ENCODE results near the gene SLC26A8.

DNA sequence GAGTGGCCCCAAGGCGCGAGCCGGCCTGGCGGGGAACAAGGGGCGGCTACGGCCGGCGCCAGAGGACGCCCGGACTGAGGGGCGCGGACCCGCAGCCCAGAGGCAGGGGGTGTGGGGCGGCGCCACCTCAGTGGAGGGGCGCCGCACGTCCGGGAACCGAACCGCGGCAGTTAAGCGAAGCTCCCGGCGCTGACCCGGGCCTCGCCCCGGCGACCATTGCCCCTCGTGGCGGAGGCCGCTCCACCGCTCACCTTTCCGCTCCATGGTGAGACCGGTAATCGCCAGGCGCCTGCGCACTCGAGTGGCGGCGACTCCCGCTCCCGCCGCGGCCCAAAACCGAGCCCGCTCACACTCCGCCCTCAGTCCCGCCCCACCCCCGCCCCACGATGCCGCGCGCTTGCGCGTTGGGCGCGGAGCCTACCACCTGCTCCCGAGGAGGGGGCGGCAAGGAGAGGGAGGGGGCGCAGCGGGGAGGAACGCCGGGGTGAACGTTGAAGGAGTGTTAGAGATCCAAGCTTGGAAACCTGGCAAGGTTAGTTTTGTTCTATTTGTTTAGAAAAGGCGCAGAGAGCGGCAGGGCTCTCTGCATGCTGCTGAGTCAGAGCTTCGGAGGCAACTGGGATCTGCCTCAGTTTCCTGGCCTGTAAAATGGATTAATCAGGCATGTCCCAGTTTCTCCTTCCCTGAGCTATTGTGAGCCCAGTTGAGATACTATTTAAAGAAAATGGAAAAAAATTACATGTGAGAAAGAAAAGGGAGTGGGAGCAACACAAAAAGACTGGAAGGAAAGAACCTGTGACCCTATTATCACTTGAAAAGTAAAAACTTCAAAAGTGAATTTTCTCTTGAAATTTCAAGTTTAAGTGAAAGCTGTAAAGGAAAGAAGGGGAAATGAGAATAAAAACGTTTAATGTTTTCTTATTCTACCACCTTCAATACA, 103.4 kb downstream of the SLC26A8 start, which contains the start of gene SRPK1:
- TF ChIP-seq, protein P1, sequence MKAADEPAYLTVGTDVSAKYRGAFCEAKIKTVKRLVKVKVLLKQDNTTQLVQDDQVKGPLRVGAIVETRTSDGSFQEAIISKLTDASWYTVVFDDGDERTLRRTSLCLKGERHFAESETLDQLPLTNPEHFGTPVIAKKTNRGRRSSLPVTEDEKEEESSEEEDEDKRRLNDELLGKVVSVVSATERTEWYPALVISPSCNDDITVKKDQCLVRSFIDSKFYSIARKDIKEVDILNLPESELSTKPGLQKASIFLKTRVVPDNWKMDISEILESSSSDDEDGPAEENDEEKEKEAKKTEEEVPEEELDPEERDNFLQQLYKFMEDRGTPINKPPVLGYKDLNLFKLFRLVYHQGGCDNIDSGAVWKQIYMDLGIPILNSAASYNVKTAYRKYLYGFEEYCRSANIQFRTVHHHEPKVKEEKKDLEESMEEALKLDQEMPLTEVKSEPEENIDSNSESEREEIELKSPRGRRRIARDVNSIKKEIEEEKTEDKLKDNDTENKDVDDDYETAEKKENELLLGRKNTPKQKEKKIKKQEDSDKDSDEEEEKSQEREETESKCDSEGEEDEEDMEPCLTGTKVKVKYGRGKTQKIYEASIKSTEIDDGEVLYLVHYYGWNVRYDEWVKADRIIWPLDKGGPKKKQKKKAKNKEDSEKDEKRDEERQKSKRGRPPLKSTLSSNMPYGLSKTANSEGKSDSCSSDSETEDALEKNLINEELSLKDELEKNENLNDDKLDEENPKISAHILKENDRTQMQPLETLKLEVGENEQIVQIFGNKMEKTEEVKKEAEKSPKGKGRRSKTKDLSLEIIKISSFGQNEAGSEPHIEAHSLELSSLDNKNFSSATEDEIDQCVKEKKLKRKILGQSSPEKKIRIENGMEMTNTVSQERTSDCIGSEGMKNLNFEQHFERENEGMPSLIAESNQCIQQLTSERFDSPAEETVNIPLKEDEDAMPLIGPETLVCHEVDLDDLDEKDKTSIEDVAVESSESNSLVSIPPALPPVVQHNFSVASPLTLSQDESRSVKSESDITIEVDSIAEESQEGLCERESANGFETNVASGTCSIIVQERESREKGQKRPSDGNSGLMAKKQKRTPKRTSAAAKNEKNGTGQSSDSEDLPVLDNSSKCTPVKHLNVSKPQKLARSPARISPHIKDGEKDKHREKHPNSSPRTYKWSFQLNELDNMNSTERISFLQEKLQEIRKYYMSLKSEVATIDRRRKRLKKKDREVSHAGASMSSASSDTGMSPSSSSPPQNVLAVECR (CRISPR knock-in tag; IDR thresholded peaks at IDR 0.05; ENCODE audit: borderline replicate concordance) = peak; percentile 91
- TF ChIP-seq ZNF263 (CRISPR knock-in tag; IDR thresholded peaks at IDR 0.05) = peak; percentile 65; the same call in 1 of the 2 replicates
- TF ChIP-seq BCL6 (CRISPR knock-in tag; IDR thresholded peaks at IDR 0.05) = peak; percentile 11; the same call in 1 of the 2 replicates
- TF ChIP-seq, protein P2, sequence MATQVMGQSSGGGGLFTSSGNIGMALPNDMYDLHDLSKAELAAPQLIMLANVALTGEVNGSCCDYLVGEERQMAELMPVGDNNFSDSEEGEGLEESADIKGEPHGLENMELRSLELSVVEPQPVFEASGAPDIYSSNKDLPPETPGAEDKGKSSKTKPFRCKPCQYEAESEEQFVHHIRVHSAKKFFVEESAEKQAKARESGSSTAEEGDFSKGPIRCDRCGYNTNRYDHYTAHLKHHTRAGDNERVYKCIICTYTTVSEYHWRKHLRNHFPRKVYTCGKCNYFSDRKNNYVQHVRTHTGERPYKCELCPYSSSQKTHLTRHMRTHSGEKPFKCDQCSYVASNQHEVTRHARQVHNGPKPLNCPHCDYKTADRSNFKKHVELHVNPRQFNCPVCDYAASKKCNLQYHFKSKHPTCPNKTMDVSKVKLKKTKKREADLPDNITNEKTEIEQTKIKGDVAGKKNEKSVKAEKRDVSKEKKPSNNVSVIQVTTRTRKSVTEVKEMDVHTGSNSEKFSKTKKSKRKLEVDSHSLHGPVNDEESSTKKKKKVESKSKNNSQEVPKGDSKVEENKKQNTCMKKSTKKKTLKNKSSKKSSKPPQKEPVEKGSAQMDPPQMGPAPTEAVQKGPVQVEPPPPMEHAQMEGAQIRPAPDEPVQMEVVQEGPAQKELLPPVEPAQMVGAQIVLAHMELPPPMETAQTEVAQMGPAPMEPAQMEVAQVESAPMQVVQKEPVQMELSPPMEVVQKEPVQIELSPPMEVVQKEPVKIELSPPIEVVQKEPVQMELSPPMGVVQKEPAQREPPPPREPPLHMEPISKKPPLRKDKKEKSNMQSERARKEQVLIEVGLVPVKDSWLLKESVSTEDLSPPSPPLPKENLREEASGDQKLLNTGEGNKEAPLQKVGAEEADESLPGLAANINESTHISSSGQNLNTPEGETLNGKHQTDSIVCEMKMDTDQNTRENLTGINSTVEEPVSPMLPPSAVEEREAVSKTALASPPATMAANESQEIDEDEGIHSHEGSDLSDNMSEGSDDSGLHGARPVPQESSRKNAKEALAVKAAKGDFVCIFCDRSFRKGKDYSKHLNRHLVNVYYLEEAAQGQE (IDR thresholded peaks at IDR 0.05; ENCODE audit: borderline replicate concordance in 1 of 2, low read depth in 1 of 2, low read length in 2 of 2) = peak in 1 of 2 experiments; percentile 61; a peak in 1 of 4 replicates
- TF ChIP-seq, protein P3, sequence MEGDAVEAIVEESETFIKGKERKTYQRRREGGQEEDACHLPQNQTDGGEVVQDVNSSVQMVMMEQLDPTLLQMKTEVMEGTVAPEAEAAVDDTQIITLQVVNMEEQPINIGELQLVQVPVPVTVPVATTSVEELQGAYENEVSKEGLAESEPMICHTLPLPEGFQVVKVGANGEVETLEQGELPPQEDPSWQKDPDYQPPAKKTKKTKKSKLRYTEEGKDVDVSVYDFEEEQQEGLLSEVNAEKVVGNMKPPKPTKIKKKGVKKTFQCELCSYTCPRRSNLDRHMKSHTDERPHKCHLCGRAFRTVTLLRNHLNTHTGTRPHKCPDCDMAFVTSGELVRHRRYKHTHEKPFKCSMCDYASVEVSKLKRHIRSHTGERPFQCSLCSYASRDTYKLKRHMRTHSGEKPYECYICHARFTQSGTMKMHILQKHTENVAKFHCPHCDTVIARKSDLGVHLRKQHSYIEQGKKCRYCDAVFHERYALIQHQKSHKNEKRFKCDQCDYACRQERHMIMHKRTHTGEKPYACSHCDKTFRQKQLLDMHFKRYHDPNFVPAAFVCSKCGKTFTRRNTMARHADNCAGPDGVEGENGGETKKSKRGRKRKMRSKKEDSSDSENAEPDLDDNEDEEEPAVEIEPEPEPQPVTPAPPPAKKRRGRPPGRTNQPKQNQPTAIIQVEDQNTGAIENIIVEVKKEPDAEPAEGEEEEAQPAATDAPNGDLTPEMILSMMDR (CRISPR knock-in tag; IDR thresholded peaks at IDR 0.05) = peak; percentile 16; the same call in 1 of the 2 replicates
- TF ChIP-seq SOX6 (IDR thresholded peaks at IDR 0.05) = no peak
- TF ChIP-seq SOX6 (CRISPR knock-in tag; IDR thresholded peaks at IDR 0.05) = peak; percentile 61
